Transverse colon (tissue), 4 donors: ENCODE results near the gene SYNPO2. TPM values are rescaled to one million over a fixed set of nuclear protein-coding genes. Genes with fewer than 3 reads are reported as not detected.

ENCODE experiments used
- DNase-seq: peaks from one replicate; pipeline ENCODE4 v3.0.0-alpha.2; 2019
- H3K27ac ChIP-seq, 4 donors: fragments of 200-600 bp; sonication (generic); 2 replicates each; pipeline ENCODE4 v1.5.1; 2016 to 2018; ENCODE audit warnings: inconsistent platforms in 4 of 4
- H3K27me3 ChIP-seq: fragments of 200-600 bp; sonication (generic); 2 replicates; pipeline ENCODE4 v1.5.1; 2017; ENCODE audit warnings: inconsistent platforms
- H3K36me3 ChIP-seq, 4 donors: fragments of 200-600 bp; sonication (generic); 2 replicates each; pipeline ENCODE4 v1.5.1; 2017 to 2019; ENCODE audit warnings: inconsistent platforms in 4 of 4
- H3K4me1 ChIP-seq, 4 donors: fragments of 200-600 bp; sonication (generic); 2 replicates each; pipeline ENCODE4 v1.5.1; 2017 to 2020; ENCODE audit warnings: inconsistent platforms in 4 of 4
- H3K4me3 ChIP-seq, 4 donors: fragments of 200-600 bp; sonication (generic); 1 replicate in 1 of 4; 2 replicates in 3 of 4; pipeline versions ENCODE4 v1.5.1 to v1.6.1; 2017 to 2019; ENCODE audit warnings: inconsistent platforms in 4 of 4
- H3K9me3 ChIP-seq, 2 donors: fragments of 200-600 bp; sonication (generic); 2 replicates each; pipeline ENCODE4 v1.5.1; 2017 to 2019; ENCODE audit warnings: inconsistent platforms in 2 of 2
- CTCF ChIP-seq, 5 experiments: fragments of 200-600 bp in 3 of 5; fragments of 450-650 bp in 2 of 5; sonication (generic) in 3 of 5; IDR thresholded peaks; 1 replicate in 2 of 5; 2 replicates in 3 of 5; pipeline ENCODE4 v1.5.1; 2016 to 2017; ENCODE audit warnings: antibody characterized with exemption in 5 of 5, inconsistent platforms in 3 of 5, mild to moderate bottlenecking in 2 of 5, moderate library complexity in 1 of 5
- EP300 ChIP-seq: sonication (generic); formaldehyde crosslinking; IDR thresholded peaks from one replicate; pipeline ENCODE4 v1.6.1; 2017; ENCODE audit warnings: antibody characterized with exemption, low read depth
- POLR2A ChIP-seq: fragments of 450-650 bp; IDR thresholded peaks from one replicate; pipeline ENCODE4 v1.6.1; 2016; ENCODE audit warnings: antibody characterized with exemption, mild to moderate bottlenecking, moderate library complexity
- POLR2AphosphoS5 ChIP-seq, 3 donors: sonication (generic); formaldehyde crosslinking; IDR thresholded peaks; one replicate each; pipeline ENCODE4 v1.6.1; 2016; ENCODE audit warnings: antibody characterized with exemption in 3 of 3
- WGBS, 2 donors: methylation state at CpG; one replicate each; pipeline ENCODE4 v1.1.5; 2018; ENCODE audit warnings: low coverage in 1 of 2; 5-methylcytosine and 5-hydroxymethylcytosine counted together
- in situ Hi-C, 4 donors: fragments of 200-750 bp; cut with MboI; loops; one replicate each; pipeline versions ENCODE4 v1.15.0 to v1.15.1; 2017; ENCODE audit warnings: low sequenced_read_pairs in 3 of 4, low pct_ligation_motif_present in 1 of 4, low pct_unique_long_range_greater_than_20kb in 1 of 4
- intact Hi-C: fragments of 100-400 bp; cut with DNase I; formaldehyde crosslinking; loops from one replicate; pipeline ENCODE4 v1.15.1; 2023; ENCODE audit warnings: low total_unique reads
- total RNA-seq, 4 donors: library from RNA; depleted of rRNA; stranded (reverse); fragments of >200 nt; gene quantifications; one replicate each; pipeline ENCODE4 v1.1.0, GENCODE V29; 2016

The SYNPO2 gene
- total RNA-seq, 4 donors from 2014 or later: 99.7 to 400 (median 145) TPM

DNA sequence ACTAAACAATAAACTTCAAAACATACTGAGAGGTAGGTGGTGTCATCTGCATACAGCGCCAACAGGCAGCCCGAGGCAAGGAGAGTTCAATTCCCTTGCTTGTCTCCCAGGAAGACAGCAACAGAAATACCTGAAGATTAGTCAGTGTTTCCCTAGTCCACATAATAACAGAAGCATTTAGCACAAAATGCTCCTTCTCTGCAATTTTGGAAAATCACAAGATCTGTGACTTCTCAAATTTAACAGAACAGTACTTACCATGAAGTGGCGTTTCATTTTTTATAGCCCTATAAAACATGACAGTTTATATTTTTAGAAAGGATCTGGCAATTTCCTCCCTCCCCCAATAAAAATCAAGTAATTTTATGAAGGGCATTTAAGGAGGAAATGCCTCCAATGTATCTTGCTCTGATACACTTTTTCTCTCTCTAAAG is 179.9 kb downstream of the SYNPO2 start:
- no peaks in the 10 kb centered on the region for H3K9me3 ChIP-seq
- WGBS, 2 donors: 20 to 31% methylated on average over 3 of the region's 3 CpGs
- no peak for TF ChIP-seq POLR2A
- TF ChIP-seq POLR2AphosphoS5 (IDR thresholded peaks at IDR 0.05): peak in 2 of 3 donors; percentile 34 to 54
- H3K4me3 ChIP-seq: no peak overlapping the region
- no peaks in the 10 kb centered on the region for H3K27me3 ChIP-seq
- H3K36me3 ChIP-seq: no peaks in the 10 kb centered on the region
- intact Hi-C loops: no loop called here
- peak overlapping the region; percentile 62 to 72 (median 66) for H3K27ac ChIP-seq
- no peak for DNase-seq
- peaks cover 7 to 17% (median 11%) of the 10 kb centered on the region in 4 donors for H3K4me1 ChIP-seq
- in situ Hi-C loops: no loop called here

GRCh38 chr4:119070301-119070700 is 181.6 kb downstream of the SYNPO2 start:
- no peaks in the 10 kb centered on the region for H3K36me3 ChIP-seq
- intact Hi-C loops (no loop called here), in situ Hi-C loops (no loop called here)
- 65 to 100% methylated on average over 2 to 4 of the region's 4 CpGs for WGBS, 2 donors
- no peaks in the 10 kb centered on the region for H3K9me3 ChIP-seq
- no peak for DNase-seq
- H3K4me1 ChIP-seq: peaks cover 7 to 17% (median 11%) of the 10 kb centered on the region in 4 donors
- no peak for TF ChIP-seq POLR2AphosphoS5 (IDR thresholded peaks at IDR 0.05)
- no peak for TF ChIP-seq CTCF (IDR thresholded peaks at IDR 0.05)
- no peak for TF ChIP-seq EP300
- no peak for TF ChIP-seq POLR2A
- H3K4me3 ChIP-seq: no peak overlapping the region
- no peaks in the 10 kb centered on the region for H3K27me3 ChIP-seq
- H3K27ac ChIP-seq: no peak overlapping the region

- in situ Hi-C loops (no loop called here), intact Hi-C loops (no loop called here)
- TF ChIP-seq CTCF (IDR thresholded peaks at IDR 0.05) (no peak), EP300 (no peak), POLR2AphosphoS5 (IDR thresholded peaks at IDR 0.05) (peak in 1 of 3 donors; percentile 66), POLR2A (no peak)
- DNase-seq: peak; percentile 29
- Histone ChIP-seq H3K27me3 (no peaks in the 10 kb centered on the region), H3K9me3 (no peaks in the 10 kb centered on the region), H3K4me3 (no peak overlapping the region), H3K36me3 (no peaks in the 10 kb centered on the region), H3K27ac (peak overlapping the region; percentile 83 to 86 (median 86)), H3K4me1 (peaks cover 6 to 27% (median 16%) of the 10 kb centered on the region in 4 donors)
- WGBS, 2 donors: 54 to 83% methylated on average over 1 to 2 of the region's 2 CpGs
Measured at GRCh38 chr4:119080721-119081541, 192.3 kb downstream of the SYNPO2 start.

- Histone ChIP-seq H3K4me1 (peaks cover 6 to 27% (median 16%) of the 10 kb centered on the region in 4 donors), H3K27ac (peak overlapping the region; percentile 83 to 86 (median 86)), H3K9me3 (no peaks in the 10 kb centered on the region), H3K36me3 (no peaks in the 10 kb centered on the region), H3K4me3 (no peak overlapping the region), H3K27me3 (no peaks in the 10 kb centered on the region)
- in situ Hi-C loops (no loop called here), intact Hi-C loops (no loop called here)
- TF ChIP-seq POLR2AphosphoS5 (IDR thresholded peaks at IDR 0.05) (no peak), POLR2A (no peak), CTCF (IDR thresholded peaks at IDR 0.05) (no peak), EP300 (no peak)
- DNase-seq: no peak
- 32 to 47% methylated on average over 1 of the region's 1 CpG for whole genome bisulfite sequencing, 2 donors
Measured at GRCh38 chr4:119081542-119081859, 192.8 kb downstream of the SYNPO2 start.
